GM18870 (cell line): ENCODE results near the gene COBLL1.

Experiments used
- ATAC-seq: cut with Tn5 transposase; IDR thresholded peaks from one replicate; pipeline ENCODE4 v1.9.1; 2021; ENCODE audit warnings: moderate library complexity; ENCODE audit not compliant: unreplicated experiment

Gene COBLL1

DNA sequence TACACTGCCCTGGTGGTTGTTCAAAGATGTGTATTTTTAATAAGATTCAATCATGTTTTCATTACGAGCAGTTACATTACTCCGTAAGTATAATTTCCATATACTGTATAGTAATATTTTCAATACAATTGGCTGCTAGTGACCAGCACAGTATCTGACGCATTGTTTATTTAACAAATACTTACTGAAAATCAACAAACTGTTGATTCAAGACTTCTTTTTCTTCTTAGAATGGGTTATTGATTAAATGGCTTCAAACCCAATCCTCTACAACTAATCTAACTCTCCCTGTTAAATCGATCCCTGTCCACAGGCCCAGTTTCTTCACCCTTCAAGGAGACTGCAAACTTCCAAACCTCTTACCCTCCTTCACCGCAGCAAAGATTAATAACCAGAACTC is 18.5 kb downstream of the COBLL1 start:
- ATAC-seq: no peak

DNA sequence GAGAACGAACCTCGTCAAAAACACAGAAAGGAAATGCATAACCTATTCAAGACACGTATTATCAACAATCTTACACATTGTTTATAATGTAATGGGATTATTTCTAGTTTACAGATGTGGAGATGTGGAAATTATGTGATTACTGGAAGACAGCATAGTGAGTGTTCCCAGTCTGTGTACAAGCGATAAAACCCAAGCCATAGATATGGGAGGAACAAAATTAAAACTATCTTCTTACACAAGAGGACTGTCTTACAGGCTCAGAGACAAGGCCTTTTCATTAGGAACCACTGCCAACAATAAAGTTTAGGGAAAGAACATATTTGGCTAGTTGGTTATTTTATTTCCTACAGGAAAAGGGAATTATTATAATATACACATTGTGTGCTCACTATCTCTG is 20.3 kb downstream of the COBLL1 start:
- ATAC-seq: no peak

DNA sequence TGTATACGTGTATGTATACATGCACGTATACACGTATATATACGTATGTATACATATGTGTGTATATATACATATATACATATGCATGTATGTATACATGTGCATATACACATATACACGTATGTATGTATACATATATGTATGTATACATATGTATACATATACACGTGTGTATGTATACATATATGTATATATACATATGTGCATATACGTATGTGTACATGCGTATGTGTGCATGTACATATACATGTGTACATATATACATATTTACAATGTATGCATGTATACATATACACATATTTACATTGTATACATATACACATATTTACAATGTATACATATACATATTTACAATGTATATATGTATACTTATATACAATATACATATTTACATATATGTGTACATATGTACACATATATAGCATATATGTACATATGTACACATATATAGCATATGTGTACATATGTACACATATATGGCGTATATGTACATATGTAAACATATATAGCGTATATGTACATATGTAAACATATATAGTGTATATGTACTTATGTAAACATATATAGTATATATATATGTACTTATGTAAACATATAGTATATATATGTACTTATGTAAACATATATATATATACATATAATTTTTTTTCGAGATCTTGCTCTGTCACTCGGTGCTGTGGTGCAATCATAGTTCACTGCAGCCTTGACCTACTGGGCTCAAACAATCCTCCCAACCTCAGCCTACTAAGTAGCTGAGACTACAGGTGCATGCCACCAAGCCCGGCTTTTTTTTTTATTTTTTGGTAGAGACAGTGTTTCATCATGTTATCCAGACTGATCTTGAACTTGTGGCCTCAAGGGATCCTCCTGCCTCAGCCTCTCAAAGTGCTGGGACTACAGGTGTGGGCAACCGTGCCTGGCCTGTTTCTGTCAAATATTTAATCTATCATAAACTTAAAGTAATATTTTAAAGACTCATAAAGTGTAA is 23.2 kb downstream of the COBLL1 start:
- no peak for ATAC-seq

DNA sequence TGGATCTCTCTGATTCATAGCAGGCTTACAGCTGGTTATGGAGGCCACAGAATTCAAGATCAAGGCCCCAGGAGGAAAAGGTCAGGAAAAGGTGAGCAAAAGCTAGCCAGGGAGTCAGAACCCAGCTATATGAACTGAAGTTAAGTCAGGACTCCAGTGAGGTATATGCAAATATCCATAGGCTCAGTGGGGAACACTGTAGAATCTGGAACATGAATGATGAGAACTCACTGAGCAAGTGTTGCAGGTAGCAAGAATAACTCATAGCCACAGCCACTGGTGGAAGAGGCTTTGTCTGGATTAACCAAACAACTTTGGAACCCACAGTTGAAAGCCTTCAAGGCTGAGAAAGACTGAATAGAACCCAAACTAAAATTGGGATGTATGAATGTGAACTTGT is 24.7 kb downstream of the COBLL1 start:
- no peak for ATAC-seq

DNA sequence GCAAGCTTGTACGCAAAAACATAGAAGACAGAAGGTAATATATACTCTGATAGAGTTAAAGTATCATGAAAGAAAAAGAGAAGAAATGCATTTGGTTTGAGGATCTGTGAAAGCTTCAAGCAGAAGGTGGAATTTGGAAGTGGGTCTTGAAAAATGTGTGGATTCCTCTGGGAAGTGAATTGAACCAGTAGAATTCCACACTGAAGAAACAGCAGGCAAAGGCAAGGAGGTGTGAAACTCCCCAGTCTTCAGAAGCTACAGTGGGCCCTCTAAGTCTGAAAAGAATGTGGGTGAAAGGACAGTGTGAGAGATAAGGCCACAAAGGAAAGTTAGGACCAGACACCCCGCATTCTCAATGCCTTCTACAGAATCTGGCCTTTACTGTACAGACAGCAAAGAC is 25.6 kb downstream of the COBLL1 start:
- no peak for ATAC-seq

DNA sequence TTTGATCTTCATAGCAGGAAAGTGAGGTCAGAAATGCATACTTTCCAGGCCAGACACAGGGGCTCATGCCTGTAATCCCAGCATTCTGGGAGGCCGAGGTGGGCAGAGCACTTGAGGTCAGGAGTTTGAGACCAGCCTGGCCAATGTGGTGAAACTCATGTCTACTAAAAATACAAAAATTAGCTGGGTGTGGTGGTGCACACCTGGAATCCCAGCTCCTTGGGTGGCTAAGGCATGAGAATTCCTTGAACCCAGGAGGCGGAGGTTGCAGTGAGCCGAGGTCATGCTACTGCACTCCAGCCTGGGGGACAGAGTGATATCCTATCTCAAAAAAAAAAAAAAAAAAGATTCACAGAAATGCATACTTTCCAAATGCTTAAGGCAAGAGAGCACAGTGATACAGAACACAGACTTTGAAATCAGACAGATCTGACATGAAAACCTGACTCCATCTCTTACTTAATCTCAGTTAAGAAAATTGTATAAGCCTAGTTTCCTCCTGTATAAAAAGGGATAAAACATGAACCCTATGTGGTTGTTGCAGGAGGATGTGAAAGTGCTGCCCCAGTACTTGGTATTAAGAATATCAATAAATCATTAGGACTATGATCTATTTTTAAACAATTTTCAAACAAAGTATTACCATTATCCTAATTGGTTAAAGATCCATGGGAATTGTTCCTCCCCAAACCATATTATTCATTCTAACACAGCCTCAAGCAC is 26.4 kb downstream of the COBLL1 start:
- ATAC-seq: no peak

DNA sequence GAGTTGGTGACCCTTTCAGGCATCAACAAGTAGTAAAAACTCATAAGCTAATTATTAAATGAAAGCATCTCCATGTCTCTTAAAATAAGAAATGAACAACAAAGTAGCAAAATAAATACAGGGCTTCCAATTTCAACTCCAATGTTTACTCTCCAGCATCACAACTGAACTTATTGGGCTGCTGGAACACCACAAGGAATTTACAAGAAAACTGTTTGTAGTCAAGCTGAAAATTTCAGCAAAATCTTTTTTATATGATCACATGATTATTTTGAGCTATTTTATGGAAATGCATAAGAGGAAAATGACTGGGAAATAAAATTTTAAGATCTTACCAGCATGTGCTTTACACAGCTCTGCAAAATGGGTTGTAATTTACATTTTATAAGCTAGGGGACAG is 28.1 kb downstream of the COBLL1 start:
- ATAC-seq: no peak

DNA sequence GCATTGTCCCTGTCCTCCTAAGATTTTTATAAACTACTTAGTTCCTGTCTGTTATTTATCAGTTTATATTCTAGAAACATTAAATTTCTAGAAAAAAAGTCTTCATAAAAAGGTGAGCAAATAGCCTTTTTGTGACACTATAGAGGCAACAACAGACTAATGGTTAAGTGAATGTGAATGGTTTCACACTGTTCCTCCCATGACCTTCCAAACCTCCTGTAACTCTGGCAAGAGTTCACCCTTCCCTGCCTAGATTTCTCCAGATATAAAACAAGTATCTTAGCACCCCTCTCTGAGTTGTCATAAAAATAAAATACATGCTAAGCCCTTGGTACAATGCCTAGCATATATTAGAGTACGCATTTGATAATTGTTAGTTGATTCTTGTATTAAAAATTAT is 29.2 kb downstream of the COBLL1 start:
- no peak for ATAC-seq

DNA sequence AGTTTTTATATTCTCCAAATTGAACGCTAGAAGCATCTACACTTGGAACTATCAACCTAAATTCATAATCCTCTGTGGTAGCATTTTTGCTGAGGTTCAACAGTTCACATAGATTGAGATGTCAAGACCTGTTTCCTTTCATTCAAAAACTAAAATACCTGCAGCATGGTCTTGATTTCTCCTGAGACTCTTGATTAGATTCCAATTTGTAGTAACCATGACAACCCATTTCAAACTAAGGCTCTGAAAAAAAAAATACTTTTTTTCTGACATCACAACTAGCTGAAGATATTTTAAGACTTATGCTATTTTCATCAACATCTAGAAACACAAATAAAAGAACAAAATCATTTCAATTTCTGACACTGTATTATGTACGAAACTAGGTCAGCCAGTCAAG is 29.8 kb downstream of the COBLL1 start:
- ATAC-seq: no peak

DNA sequence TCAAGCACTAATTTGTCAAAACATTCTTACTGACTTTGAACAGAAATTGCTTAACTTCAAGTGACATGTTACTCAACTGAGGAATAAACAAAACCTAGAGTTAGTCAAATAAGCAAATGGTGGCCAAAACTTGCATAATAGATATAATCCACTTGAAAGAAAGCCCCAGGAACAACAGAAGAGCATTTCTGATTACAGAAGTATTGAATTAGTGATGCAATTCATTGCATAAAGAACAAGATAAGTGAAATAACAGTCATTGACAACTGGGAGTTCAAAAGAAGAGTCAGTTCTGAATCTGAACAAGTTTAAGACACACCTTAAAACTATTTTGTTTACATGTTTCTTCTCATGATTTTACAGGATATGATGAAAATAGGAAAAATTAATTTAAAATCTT is 30.8 kb downstream of the COBLL1 start:
- no peak for ATAC-seq

DNA sequence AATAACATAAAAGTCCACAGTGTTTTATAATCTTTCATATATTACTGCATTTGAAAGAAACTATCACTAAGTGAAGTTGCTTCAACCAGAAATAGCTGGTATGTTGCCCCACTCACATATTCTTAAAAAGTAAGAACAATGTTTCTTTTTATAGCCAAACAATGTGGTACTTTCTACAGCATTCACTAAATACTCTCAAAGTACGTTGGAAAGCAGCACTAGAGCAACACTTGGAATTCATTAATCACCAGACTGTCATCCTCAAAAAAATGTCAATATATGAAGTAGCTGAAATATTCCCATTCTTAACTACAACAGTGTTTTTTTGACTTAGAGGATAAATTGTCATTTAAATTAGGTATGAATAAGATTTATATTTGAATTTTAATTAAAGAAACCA is 32.8 kb downstream of the COBLL1 start:
- ATAC-seq: no peak

DNA sequence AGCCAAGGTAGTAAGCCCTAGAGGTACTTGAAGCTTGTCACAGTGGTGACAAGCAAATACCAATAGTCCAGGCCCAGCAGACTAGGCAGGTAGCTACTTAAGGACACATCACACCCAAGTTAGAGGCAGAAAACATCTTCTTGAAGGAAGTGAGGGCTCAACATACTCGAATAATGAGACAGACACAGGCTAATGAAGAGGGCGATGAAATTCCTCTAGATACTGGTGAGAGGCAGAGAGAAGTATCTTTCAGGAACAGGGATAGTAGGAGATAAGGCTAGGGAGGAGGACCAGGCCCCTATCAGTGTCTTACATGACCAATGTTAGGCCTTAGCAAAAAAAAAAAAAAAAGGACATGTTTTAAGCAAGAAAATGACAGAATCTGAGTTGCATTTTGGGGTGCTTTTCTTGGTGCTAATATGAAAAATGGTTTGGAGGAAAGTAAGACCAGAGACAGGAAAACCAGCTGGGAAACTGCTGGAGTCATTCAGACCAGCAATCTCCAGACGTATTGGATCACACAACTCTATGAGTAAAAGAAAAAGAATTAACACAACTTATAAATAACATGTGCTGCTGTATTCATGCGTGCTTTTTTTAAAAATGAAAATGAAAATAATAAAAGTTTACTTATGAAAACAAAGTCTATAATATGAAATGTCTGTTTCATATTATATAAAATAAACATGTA is 37.7 kb downstream of the COBLL1 start:
- no peak for ATAC-seq

DNA sequence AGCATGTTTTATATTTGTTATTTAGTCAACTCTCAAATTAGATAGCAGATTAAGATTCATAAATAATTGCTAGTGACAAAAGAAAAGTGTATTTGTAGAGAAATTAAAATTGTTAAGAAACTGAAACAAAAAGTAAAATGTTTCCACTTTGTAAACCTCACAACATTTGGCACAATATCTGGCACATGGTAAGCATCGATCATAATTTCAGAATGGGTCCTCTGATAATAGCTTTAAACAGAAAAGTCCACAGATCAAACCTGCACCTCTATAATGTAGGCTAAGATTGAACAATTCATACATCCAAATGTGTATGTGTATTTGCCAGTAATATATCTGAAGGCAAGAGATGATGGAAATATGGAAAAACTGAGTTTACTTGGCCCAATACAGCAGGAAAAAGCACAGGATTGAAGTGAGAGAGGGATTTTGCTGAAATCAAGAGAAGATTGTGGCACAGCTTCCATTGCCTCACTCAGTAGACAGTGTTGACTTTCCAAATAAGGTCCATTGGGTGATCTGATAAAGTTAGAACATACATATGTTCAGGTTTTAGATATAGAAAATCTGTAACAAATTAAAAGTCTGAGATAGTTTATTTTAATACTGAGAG is 39.4 kb downstream of the COBLL1 start:
- no peak for ATAC-seq

DNA sequence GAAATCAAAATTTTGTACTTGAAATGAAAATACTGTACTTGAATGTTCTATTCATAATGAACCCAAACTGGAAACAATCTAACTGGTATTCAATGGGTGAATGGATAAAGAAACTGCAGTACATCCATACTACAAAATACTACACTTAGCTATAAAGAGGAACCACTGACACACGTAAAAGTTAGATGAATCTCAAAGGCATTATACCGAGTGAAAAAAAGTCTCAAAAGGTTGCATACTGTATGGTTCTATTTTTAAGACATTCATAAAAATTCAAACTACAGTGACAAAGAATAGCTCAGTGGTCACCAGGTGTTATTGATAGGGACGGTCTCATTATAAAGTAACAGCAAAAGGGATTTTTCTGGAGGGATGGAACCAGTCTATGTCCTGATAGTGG is 41.1 kb downstream of the COBLL1 start:
- ATAC-seq: no peak

DNA sequence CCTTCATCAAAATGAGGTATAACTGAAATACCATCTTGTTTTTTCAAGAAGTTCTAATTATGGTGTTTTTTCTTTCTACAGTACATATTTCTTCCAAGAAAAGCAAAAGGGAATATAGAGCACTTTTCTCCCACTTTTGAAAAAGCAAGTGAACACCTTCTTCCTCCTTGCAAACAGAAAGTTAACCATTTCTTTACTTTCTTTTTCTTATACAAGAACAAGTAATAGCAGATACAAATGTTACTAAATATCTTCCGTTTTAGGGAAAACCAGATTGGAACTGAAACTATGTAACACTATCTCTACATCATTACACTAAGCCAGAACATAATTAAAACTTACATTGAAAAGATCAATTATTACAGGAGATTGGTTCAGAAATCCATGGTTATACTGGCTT is 44.0 kb downstream of the COBLL1 start:
- ATAC-seq: no peak

DNA sequence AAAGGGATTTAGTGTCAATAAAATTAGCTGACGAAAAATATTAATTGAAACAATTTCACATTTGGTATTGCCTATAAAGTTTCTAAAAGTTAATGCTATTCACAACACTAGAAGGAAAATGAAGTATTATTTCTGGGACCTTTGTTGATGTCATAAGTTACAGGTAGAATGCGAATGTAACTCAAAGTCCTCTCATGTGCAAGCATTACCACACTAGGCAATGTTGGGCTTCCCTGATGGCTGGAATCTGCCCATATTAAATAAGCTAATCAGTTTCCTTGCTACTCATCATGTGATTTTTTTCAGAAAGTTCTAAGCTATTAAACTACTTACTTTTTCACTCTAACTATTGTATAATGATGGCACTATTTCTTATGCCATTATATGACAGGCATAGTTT is 44.6 kb downstream of the COBLL1 start:
- ATAC-seq: no peak

DNA sequence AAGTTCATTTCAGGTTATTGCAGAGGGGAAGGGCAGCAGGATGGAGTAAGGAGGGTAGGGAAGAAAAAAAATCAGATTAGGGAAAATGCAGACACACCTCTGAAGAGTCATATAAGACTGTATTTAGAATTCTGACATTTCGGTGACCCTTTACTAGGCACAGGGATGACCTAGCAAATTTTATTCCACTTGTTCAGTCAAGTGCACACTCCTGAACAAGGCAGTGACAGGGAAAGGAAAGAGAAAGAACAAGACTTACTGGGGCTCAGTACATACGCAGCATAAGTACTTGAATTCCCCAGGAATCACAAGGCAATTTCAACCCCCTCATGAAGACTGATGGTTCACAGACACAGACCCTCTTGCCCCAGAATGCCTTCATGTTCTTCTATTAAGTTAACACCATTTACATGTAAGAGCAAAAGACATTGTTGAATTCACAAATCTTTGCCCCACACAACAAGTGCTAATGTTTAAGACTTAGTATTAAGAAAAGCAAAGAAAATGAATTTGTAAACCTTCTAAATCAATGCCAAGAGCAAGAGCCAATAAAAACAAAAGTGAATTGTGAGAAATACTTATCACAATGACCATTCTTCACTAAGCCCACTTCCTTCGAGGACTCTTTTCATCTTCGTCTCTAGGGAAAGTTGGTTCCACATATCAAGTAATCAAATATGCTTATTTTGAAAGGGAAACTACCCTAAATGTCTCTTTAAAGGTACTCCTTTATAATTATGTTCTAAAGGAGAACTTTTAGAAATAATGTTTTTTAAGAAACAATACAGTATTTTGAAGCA is 47.0 kb downstream of the COBLL1 start:
- ATAC-seq: no peak

DNA sequence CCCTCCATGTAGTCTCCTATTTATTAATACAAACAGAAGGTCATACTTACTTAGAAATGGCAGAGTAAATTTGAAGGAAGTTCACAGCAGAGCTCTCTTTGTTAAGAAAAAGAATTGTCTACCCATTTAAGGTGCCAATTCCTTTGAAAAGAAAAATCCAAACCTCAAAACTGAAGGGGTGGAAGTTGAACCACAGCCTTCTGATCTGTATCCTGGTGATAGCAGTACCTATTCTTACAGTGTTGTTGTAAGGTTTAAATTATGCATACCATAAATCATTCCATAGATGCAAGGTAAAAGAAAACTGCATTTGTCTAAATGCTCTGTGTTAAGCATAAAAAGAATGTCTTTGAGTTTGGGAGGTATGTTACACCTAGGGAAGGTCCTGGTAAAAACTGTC is 47.6 kb downstream of the COBLL1 start:
- ATAC-seq: no peak

DNA sequence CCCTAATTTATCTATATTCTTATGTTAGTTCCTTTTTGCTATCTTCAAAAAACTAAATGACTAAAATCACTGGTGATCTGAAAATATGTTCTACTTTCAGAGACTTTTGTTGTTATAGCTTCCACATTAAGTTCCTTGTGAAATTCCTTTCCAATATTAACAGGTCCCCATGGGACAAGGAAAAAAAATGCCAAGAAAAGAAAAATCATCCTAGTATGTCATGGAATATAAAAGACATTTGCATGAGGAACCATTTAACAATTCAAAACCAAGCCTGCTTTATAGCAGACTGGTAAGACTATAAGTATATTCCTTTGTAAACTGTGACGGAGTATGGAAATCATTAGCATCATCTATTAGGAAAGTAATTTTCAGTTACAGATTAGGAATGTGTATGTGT is 48.1 kb downstream of the COBLL1 start:
- ATAC-seq: no peak
